Stimulated activated CD4-positive, alpha-beta T cell treated with anti-CD3 and anti-CD28 coated beads, TNF-alpha, amount 100 ng/mL, for 4 hours (primary cell): Measurements from ENCODE around the gene DTNB.

Experiments used
- DNase-seq, 3 experiments: peaks; one replicate each; pipeline ENCODE4 v3.0.0-alpha.2; 2020; ENCODE audit warnings: low read depth in 3 of 3

The DTNB gene

GRCh38 chr2:25467743-25468142 lies 205.6 kb downstream of the DTNB start:
- no peak for DNase-seq

GRCh38 chr2:25462021-25462420 lies 211.4 kb downstream of the DTNB start:
- no peak for DNase-seq

- no peak for DNase-seq
These were observed 213.0 kb downstream of the DTNB start for GRCh38 chr2:25460261-25460905.

- no peak for DNase-seq
These were observed 218.4 kb downstream of the DTNB start for GRCh38 chr2:25454824-25455611.

- DNase-seq = no peak
These were observed 220.0 kb downstream of the DTNB start for GRCh38 chr2:25453199-25453905.

- no peak for DNase-seq
These were observed 224.6 kb downstream of the DTNB start for GRCh38 chr2:25448808-25449207.

- no peak for DNase-seq
These were observed 226.4 kb downstream of the DTNB start for GRCh38 chr2:25447018-25447417.

GRCh38 chr2:25446122-25446521 lies 227.3 kb downstream of the DTNB start:
- DNase-seq = no peak

GRCh38 chr2:25445464-25445863 lies 227.9 kb downstream of the DTNB start:
- DNase-seq = no peak

- no peak for DNase-seq
These were observed 228.6 kb downstream of the DTNB start for GRCh38 chr2:25444608-25445270.

GRCh38 chr2:25443766-25444165 lies 229.6 kb downstream of the DTNB start:
- DNase-seq = no peak

- DNase-seq = no peak
These were observed 232.0 kb downstream of the DTNB start for GRCh38 chr2:25441353-25441752.

- no peak for DNase-seq
These were observed 234.6 kb downstream of the DTNB start for GRCh38 chr2:25438793-25439192.

- DNase-seq = no peak
These were observed 235.3 kb downstream of the DTNB start for GRCh38 chr2:25437881-25438662.

GRCh38 chr2:25435421-25435820 lies 238.0 kb downstream of the DTNB start:
- DNase-seq = no peak

- no peak for DNase-seq
These were observed 241.8 kb downstream of the DTNB start for GRCh38 chr2:25431604-25432003.

GRCh38 chr2:25430556-25430955 lies 242.8 kb downstream of the DTNB start:
- DNase-seq = no peak

GRCh38 chr2:25426326-25426725 lies 247.1 kb downstream of the DTNB start:
- no peak for DNase-seq

- DNase-seq = no peak
These were observed 248.8 kb downstream of the DTNB start for GRCh38 chr2:25424426-25425028.

GRCh38 chr2:25421820-25422411 lies 251.5 kb downstream of the DTNB start:
- no peak for DNase-seq

- no peak for DNase-seq
These were observed 252.1 kb downstream of the DTNB start for GRCh38 chr2:25421289-25421688.
